Endothelial cell of umbilical vein (primary cell): ENCODE measurements around the gene SOX8. TPM values are rescaled to one million over a fixed set of nuclear protein-coding genes. Genes with fewer than 3 reads are reported as not detected.

Experiments used
- BruUV-seq: library from RNA; stranded (reverse); fragments of 400-500 nt; replicated peaks from 2 replicates; lab custom pipeline; 2021; lab: Mats Ljungman, UMichigan
- CTCF ChIA-PET: fragments of 300-600, 350-600 bp; sonication (Branson Sonifier 250); formaldehyde crosslinking; loops from one replicate; lab custom pipeline; 2021; ENCODE audit warnings: antibody characterized with exemption, inconsistent platforms; lab: Charles Lee
- POLR2A ChIA-PET: fragments of 300-600, 350-600 bp; sonication (Branson Sonifier 250); formaldehyde crosslinking; loops from one replicate; lab custom pipeline; 2021; ENCODE audit warnings: antibody characterized with exemption, inconsistent platforms; lab: Charles Lee
- DNase-seq: peaks from one replicate; pipeline ENCODE4 v3.0.0-alpha.2; 2011; ENCODE audit warnings: low read depth, low spot score
- FAIRE-seq: peaks from 2 replicates; lab custom pipeline; 2011; peaks lifted over from hg19 to GRCh38; lab: Jason Lieb, UNC
- H2AFZ ChIP-seq: 2 replicates; pipeline ENCODE4 v1.6.0; 2012; ENCODE audit warnings: low read depth, low read length, control low read depth, inconsistent platforms
- H3K27ac ChIP-seq: 2 replicates; pipeline ENCODE4 v1.5.1; 2011; ENCODE audit warnings: low read depth, mild to moderate bottlenecking, control low read depth, low read length, moderate library complexity; ENCODE audit not compliant: insufficient read depth
- H3K27me3 ChIP-seq, 2 experiments: 2 replicates each; pipeline versions ENCODE4 v1.6.0 to v1.6.1; 2011; ENCODE audit warnings: low read length in 2 of 2, mixed read lengths in 1 of 2; ENCODE audit not compliant: control insufficient read depth in 2 of 2, insufficient read depth in 2 of 2
- H3K36me3 ChIP-seq, 2 experiments: 2 replicates in 1 of 2; 3 replicates in 1 of 2; pipeline ENCODE4 v1.5.1; 2011; ENCODE audit warnings: low read length in 2 of 2, mild to moderate bottlenecking in 1 of 2, moderate library complexity in 1 of 2; ENCODE audit not compliant: control insufficient read depth in 2 of 2, insufficient read depth in 2 of 2; ENCODE audit errors: extremely low read depth in 1 of 2
- H3K4me1 ChIP-seq: 3 replicates; pipeline ENCODE4 v1.5.1; 2011; ENCODE audit warnings: mild to moderate bottlenecking, low read length; ENCODE audit not compliant: control insufficient read depth, insufficient read depth; ENCODE audit errors: extremely low read depth
- H3K4me2 ChIP-seq: 2 replicates; pipeline ENCODE4 v1.6.1; 2011; ENCODE audit warnings: low read length, control low read depth, mixed read lengths; ENCODE audit not compliant: insufficient read depth
- H3K4me3 ChIP-seq, 3 experiments: fragments of 200-600 bp in 1 of 3; sonication (generic), shearing (Covaris generic) in 1 of 3; replicated peaks in 1 of 3; 2 replicates each; pipeline ENCODE4 v1.5.1; 2011 to 2016; ENCODE audit warnings: control low read depth in 3 of 3, low read length in 3 of 3, mild to moderate bottlenecking in 2 of 3, inconsistent platforms in 1 of 3, low read depth in 1 of 3, moderate library complexity in 1 of 3; ENCODE audit not compliant: insufficient read depth in 1 of 3
- H3K79me2 ChIP-seq: 2 replicates; pipeline ENCODE4 v1.6.0; 2012; ENCODE audit warnings: low read length, inconsistent platforms; ENCODE audit not compliant: control insufficient read depth, insufficient read depth
- H3K9ac ChIP-seq: replicated peaks from 2 replicates; pipeline ENCODE3; 2011; ENCODE audit warnings: low read length, control low read depth; ENCODE audit not compliant: insufficient read depth; ENCODE audit errors: extremely low read depth
- H3K9me1 ChIP-seq: replicated peaks from 3 replicates; pipeline ENCODE4 v1.6.0; 2011; ENCODE audit warnings: mild to moderate bottlenecking, low read length; ENCODE audit not compliant: control insufficient read depth, insufficient read depth; ENCODE audit errors: extremely low read depth
- H3K9me3 ChIP-seq: replicated peaks from 2 replicates; pipeline ENCODE4 v1.5.1; 2012; ENCODE audit warnings: low read length, inconsistent platforms; ENCODE audit not compliant: control insufficient read depth, insufficient read depth
- H4K20me1 ChIP-seq: replicated peaks from 2 replicates; pipeline ENCODE3; 2011; ENCODE audit warnings: mild to moderate bottlenecking, low read length; ENCODE audit not compliant: control insufficient read depth, insufficient read depth; ENCODE audit errors: extremely low read depth
- EZH2 ChIP-seq: IDR thresholded peaks from 2 replicates; pipeline ENCODE4 v1.6.1; 2012; ENCODE audit warnings: borderline replicate concordance, low read depth, mild to moderate bottlenecking, moderate library complexity, low read length, inconsistent platforms; ENCODE audit not compliant: severe bottlenecking
- FOS ChIP-seq: IDR thresholded peaks from 2 replicates; pipeline ENCODE4 v1.6.1; 2011; ENCODE audit warnings: mild to moderate bottlenecking, low read length, moderate library complexity, borderline replicate concordance; ENCODE audit not compliant: insufficient read depth
- GATA2 ChIP-seq: IDR thresholded peaks from 2 replicates; pipeline ENCODE4 v1.7.0; 2011; ENCODE audit warnings: low read depth, mild to moderate bottlenecking, moderate library complexity, mixed read lengths, low read length; ENCODE audit not compliant: insufficient read length, insufficient read depth
- JUN ChIP-seq: IDR thresholded peaks from 2 replicates; pipeline ENCODE4 v1.6.1; 2011; ENCODE audit warnings: borderline replicate concordance, low read depth; ENCODE audit not compliant: insufficient read length, insufficient read depth
- MYC ChIP-seq: IDR thresholded peaks from one replicate; pipeline ENCODE4 v1.6.1; 2011; ENCODE audit warnings: mild to moderate bottlenecking, low read depth, low read length
- POLR2A ChIP-seq: IDR thresholded peaks from 2 replicates; pipeline ENCODE4 v1.6.1; 2012; ENCODE audit warnings: low read depth, mild to moderate bottlenecking, control low read depth, low read length
- POLR2AphosphoS5 ChIP-seq: IDR thresholded peaks from 2 replicates; pipeline ENCODE4 v1.6.1; 2012; ENCODE audit warnings: low read depth, mild to moderate bottlenecking, control low read depth, low read length, moderate library complexity; ENCODE audit not compliant: insufficient read depth
- dilution Hi-C: fragments of 300-500 bp; cut with MboI; formaldehyde crosslinking; loops from one replicate; pipeline ENCODE4 v1.15.0; 2019; ENCODE audit warnings: low sequenced_read_pairs; ENCODE audit not compliant: extremely low pct_ligation_motif_present
- intact Hi-C: fragments of 100-400 bp; cut with micrococcal nuclease; formaldehyde crosslinking; loops from one replicate; pipeline ENCODE4 v1.10.0; 2022
- polyA plus RNA-seq, 4 experiments: library from polyadenylated mRNA; depleted of rRNA in 3 of 4; stranded (reverse) in 3 of 4; unstranded in 1 of 4; fragments of >200 nt; gene quantifications; 2 replicates each; pipeline versions ENCODE4 v1.2.1 to v1.2.3, GENCODE V29; 2011 to 2012; ENCODE audit warnings: missing spikeins in 1 of 4
- total RNA-seq: library from RNA; stranded (reverse); gene quantifications from 2 replicates; pipeline ENCODE4 v1.2.3, GENCODE V29; 2021
- TF ChIP-seq, protein P1 (sequence below), 2 donors: IDR thresholded peaks; 1 replicate in 1 of 2; 2 replicates in 1 of 2; pipeline ENCODE4 v1.5.1; 2011; ENCODE audit warnings: low read length in 2 of 2, mild to moderate bottlenecking in 2 of 2, moderate library complexity in 2 of 2, control low read depth in 1 of 2, inconsistent platforms in 1 of 2, low read depth in 1 of 2; ENCODE audit not compliant: insufficient read depth in 1 of 2; ENCODE audit errors: extremely low read depth in 1 of 2
- TF ChIP-seq, protein P2 (sequence below): IDR thresholded peaks from 2 replicates; pipeline ENCODE4 v1.6.1; 2011; ENCODE audit not compliant: insufficient read depth, insufficient read length

SOX8 gene
- total and polyA plus RNA-seq, 2 donors (not counting 3 experiments of a cell fraction or from before 2014, with no cell fraction given), result 0.52 to 0.53 TPM

DNA sequence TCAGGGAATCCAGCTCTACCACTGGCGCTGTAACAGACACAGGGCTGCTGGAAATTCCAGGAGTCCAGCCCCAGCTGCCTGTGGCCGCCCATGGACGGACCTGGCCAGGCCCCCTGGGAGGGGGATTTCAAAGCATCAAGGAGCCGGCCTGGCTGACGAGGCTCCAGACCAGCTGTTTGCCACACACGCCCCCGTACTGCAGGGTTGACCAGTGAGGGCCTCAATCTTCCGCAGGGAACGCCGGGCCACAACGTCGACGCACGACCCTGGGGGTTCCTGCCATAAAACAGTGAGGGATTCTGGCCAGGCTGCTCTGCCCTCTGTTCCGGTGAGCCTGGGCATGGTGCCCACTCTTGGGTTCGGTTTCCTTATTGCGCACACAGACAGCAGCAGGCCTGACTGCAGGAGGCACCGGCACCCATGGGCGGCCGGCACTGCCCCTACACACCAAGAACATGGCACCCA, 14.5 kb upstream of the SOX8 start:
- FAIRE-seq (no peak), DNase-seq (peak; percentile 23)
- H4K20me1 ChIP-seq, result no peaks in the 10 kb centered on the region
- no peak overlapping the region for H3K27ac ChIP-seq
- no peaks in the 10 kb centered on the region for H3K36me3 ChIP-seq
- ChIA-PET CTCF (no interaction called here), POLR2A (no interaction called here)
- H3K4me2 ChIP-seq, result no peak overlapping the region
- H3K27me3 ChIP-seq, result no peaks in the 10 kb centered on the region
- dilution Hi-C loops (no loop called here), intact Hi-C loops (no loop called here)
- H3K9me3 ChIP-seq, result no peaks in the 10 kb centered on the region
- no peak overlapping the region for H2AFZ ChIP-seq
- no peak overlapping the region for H3K9ac ChIP-seq
- H3K4me1 ChIP-seq, result peaks cover 18% of the 10 kb centered on the region
- no TSS peak for BruUV-seq
- TF ChIP-seq POLR2A (no peak), EZH2 (no peak), POLR2AphosphoS5 (no peak), GATA2 (no peak), MYC (no peak), FOS (no peak), JUN (no peak)
- TF ChIP-seq, protein P1, sequence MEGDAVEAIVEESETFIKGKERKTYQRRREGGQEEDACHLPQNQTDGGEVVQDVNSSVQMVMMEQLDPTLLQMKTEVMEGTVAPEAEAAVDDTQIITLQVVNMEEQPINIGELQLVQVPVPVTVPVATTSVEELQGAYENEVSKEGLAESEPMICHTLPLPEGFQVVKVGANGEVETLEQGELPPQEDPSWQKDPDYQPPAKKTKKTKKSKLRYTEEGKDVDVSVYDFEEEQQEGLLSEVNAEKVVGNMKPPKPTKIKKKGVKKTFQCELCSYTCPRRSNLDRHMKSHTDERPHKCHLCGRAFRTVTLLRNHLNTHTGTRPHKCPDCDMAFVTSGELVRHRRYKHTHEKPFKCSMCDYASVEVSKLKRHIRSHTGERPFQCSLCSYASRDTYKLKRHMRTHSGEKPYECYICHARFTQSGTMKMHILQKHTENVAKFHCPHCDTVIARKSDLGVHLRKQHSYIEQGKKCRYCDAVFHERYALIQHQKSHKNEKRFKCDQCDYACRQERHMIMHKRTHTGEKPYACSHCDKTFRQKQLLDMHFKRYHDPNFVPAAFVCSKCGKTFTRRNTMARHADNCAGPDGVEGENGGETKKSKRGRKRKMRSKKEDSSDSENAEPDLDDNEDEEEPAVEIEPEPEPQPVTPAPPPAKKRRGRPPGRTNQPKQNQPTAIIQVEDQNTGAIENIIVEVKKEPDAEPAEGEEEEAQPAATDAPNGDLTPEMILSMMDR (IDR thresholded peaks at IDR 0.05; ENCODE audit: extremely low read depth in 1 of 2, insufficient read depth in 1 of 2, low read depth in 1 of 2, low read length in 2 of 2), result no peak
- TF ChIP-seq, protein P2, sequence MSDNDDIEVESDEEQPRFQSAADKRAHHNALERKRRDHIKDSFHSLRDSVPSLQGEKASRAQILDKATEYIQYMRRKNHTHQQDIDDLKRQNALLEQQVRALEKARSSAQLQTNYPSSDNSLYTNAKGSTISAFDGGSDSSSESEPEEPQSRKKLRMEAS, result no peak
- H3K79me2 ChIP-seq, result no peaks in the 10 kb centered on the region
- no peak overlapping the region for H3K4me3 ChIP-seq
- no peaks in the 10 kb centered on the region for H3K9me1 ChIP-seq
